ENCODE results near the gene ABCC11.

Gene ABCC11

DNA sequence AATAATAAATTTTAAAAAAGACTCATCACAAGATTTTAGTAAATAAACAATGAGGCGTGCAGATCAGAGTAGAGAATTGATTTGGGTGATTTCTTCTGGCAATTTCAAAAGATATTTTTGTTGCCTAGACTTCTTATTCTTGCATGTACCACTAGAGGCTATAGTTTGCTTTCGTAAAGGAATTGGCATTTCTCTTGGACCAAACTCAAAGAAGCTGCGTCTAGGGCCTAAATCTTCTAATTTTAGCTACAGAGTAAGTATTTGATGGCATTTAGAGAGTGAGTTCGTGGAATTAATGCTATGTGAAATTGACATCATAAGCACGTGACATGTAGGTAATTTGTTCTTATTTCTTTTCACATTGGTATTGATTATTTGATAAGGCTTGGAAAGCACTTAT, 24.4 kb upstream of the ABCC11 start:
- Histone ChIP-seq H3K36me3 (peaks cover 0 to 21% (median 10%) of the 10 kb centered on the region in 3 donors), H3K9me3 (no peaks in the 10 kb centered on the region), H3K27me3 (no peaks in the 10 kb centered on the region), H3K4me1 (peaks cover 0 to 24% (median 14%) of the 10 kb centered on the region in 4 donors), H3K27ac (peak overlapping the region; percentile 77 to 81), H3K4me3 (no peak overlapping the region)
- intact Hi-C loops (cut with DNase I; ENCODE audit: low total_unique reads): no loop called here
- DNase-seq: no peak
- TF ChIP-seq, protein P1, sequence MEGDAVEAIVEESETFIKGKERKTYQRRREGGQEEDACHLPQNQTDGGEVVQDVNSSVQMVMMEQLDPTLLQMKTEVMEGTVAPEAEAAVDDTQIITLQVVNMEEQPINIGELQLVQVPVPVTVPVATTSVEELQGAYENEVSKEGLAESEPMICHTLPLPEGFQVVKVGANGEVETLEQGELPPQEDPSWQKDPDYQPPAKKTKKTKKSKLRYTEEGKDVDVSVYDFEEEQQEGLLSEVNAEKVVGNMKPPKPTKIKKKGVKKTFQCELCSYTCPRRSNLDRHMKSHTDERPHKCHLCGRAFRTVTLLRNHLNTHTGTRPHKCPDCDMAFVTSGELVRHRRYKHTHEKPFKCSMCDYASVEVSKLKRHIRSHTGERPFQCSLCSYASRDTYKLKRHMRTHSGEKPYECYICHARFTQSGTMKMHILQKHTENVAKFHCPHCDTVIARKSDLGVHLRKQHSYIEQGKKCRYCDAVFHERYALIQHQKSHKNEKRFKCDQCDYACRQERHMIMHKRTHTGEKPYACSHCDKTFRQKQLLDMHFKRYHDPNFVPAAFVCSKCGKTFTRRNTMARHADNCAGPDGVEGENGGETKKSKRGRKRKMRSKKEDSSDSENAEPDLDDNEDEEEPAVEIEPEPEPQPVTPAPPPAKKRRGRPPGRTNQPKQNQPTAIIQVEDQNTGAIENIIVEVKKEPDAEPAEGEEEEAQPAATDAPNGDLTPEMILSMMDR (IDR thresholded peaks at IDR 0.05): peak; percentile 42 to 48

DNA sequence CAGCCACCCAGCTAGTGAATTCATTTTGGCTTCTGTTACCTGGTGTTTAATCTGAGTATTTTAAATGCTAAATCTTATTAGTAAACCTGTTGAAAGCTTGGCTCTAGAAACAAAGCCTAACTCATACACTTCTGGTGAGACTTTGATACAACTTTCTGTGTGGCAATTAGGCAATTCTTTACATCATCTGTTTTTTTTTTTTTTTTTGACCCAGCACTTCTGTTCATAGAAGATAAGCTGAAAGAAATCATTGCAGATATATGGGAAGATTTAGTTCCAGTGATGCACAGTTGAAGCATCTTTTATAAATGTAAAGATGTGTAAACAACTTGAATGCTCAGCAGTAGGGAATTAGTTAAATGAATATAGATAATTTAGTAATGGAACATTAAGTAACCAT, 21.7 kb upstream of the ABCC11 start:
- H3K27me3 ChIP-seq: no peaks in the 10 kb centered on the region
- intact Hi-C loops (cut with DNase I; ENCODE audit: low total_unique reads): no loop called here
- TF ChIP-seq, protein P1 (IDR thresholded peaks at IDR 0.05): no peak
- peaks cover 0 to 24% (median 11%) of the 10 kb centered on the region in 4 donors for H3K4me1 ChIP-seq
- H3K36me3 ChIP-seq: peaks cover 7 to 45% (median 31%) of the 10 kb centered on the region in 3 donors
- DNase-seq: no peak
- H3K9me3 ChIP-seq: no peaks in the 10 kb centered on the region
- H3K4me3 ChIP-seq: no peak overlapping the region
- H3K27ac ChIP-seq: peak overlapping the region in 1 of 2 donors; percentile 81

DNA sequence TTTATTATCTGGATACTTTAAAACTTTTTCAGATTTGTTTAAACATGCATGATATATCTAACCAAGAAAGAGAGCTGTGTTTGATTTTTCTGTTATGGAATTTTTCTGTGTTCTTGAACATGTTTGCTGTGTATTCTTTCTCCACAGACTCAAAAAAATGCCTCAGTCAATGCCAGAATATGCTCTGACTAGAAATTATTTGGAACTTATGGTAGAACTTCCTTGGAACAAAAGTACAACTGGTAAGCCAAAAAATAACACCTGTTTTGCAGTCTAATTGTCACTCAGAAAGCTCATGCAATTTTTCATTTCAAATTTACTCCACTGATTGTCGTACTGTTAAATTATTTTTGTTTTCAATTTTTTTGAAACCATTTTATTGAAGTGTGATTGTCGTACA, 15.3 kb upstream of the ABCC11 start:
- Histone ChIP-seq H3K36me3 (peaks cover 57 to 91% (median 60%) of the 10 kb centered on the region in 3 donors), H3K27me3 (no peaks in the 10 kb centered on the region), H3K27ac (no peak overlapping the region), H3K4me3 (no peak overlapping the region), H3K9me3 (no peaks in the 10 kb centered on the region), H3K4me1 (no peaks in the 10 kb centered on the region)
- intact Hi-C loops (cut with DNase I; ENCODE audit: low total_unique reads): no loop called here
- DNase-seq: no peak
- TF ChIP-seq, protein P1 (IDR thresholded peaks at IDR 0.05): no peak

DNA sequence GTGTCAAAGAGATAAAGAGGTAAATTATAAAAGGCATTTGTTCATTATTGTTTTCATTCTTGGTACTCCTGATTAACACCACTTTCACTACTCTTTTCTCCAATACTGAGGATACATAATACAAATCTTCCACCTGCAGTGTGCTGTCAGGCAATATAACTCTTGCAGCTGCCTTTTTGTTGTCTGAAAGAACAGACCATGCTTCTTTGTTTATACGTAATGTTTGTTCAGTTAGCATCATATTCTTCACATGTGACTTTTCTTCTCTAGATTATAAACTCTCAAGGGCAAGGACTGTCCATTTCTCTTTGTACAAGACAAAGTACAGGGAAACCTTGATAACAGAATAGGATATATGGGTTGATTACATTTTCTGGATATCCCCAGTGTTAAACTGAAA, 14.2 kb upstream of the ABCC11 start:
- Histone ChIP-seq H3K4me1 (no peaks in the 10 kb centered on the region), H3K27ac (no peak overlapping the region), H3K4me3 (no peak overlapping the region), H3K27me3 (no peaks in the 10 kb centered on the region), H3K9me3 (no peaks in the 10 kb centered on the region), H3K36me3 (peaks cover 55 to 90% (median 62%) of the 10 kb centered on the region in 3 donors)
- DNase-seq: no peak
- intact Hi-C loops (cut with DNase I; ENCODE audit: low total_unique reads): no loop called here
- TF ChIP-seq, protein P1 (IDR thresholded peaks at IDR 0.05): no peak

DNA sequence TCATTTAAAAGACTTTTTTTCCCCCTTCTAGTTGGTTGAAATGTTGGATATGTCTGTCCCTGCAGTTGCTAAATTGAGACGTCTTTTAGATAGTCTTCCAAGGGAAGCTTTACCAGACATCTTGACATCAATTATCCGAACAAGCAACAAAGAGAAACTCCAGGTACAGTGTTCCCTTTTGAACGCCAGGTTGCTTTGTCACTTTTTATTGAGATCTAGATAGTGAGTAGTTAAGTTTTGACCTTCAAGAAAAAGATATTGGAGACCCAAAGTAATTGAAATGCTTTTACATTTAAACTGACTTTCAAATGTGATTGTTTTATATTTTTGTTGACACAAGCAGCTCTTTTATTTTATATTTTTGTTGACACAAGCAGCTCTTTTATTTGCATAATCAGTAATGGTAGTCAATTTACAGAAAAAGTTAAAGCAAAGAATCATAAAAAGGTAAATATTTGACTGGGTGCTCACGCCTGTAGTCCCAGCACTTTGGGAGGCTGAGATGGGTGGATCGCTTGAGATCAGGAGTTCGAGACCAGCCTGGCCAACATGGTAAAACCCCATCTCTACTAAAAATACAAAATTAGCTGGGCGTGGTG, 9.3 kb upstream of the ABCC11 start:
- H3K36me3 ChIP-seq: peaks cover 21 to 81% (median 53%) of the 10 kb centered on the region in 3 donors
- TF ChIP-seq, protein P1 (IDR thresholded peaks at IDR 0.05): no peak
- no peaks in the 10 kb centered on the region for H3K4me1 ChIP-seq
- no peaks in the 10 kb centered on the region for H3K27me3 ChIP-seq
- H3K9me3 ChIP-seq: no peaks in the 10 kb centered on the region
- no peak overlapping the region for H3K27ac ChIP-seq
- DNase-seq: no peak
- H3K4me3 ChIP-seq: no peak overlapping the region
- intact Hi-C loops (cut with DNase I; ENCODE audit: low total_unique reads): loop anchor here (5.0 kb wide), 1 partner anchor 361 kb away; no protein-coding TSS in a partner anchor

Measured in tibial artery (tissue), 4 donors.